Neural cell (in vitro differentiated cells): ENCODE data around the gene CREM.

ENCODE experiments used
- CTCF ChIP-seq: fragments of 450-650 bp; IDR thresholded peaks from 2 replicates; pipeline ENCODE4 v1.5.1; 2014; ENCODE audit warnings: antibody characterized with exemption, mild to moderate bottlenecking, moderate library complexity; ENCODE audit not compliant: poor library complexity, severe bottlenecking
- EP300 ChIP-seq: fragments of 450-650 bp; conservative IDR thresholded peaks from 2 replicates; pipeline ENCODE4 v1.6.1; 2014; ENCODE audit warnings: antibody characterized with exemption, mild to moderate bottlenecking, moderate library complexity; ENCODE audit not compliant: poor library complexity, severe bottlenecking
- EZH2 ChIP-seq: fragments of 200-600, 300-800 bp; shearing (Covaris generic), sonication (generic); IDR thresholded peaks from 2 replicates; pipeline ENCODE4 v1.6.1; 2014; ENCODE audit warnings: antibody characterized with exemption, low read length, borderline replicate concordance, mild to moderate bottlenecking; ENCODE audit not compliant: insufficient read depth, poor library complexity, severe bottlenecking
- POLR2AphosphoS5 ChIP-seq: IDR thresholded peaks from 2 replicates; pipeline ENCODE4 v1.6.1; 2012
- REST ChIP-seq: IDR thresholded peaks from 2 replicates; pipeline ENCODE4 v1.6.1; 2012; ENCODE audit warnings: borderline replicate concordance

GRCh38 chr10:35092851-35093250, 33.8 kb upstream of the CREM start:
- TF ChIP-seq POLR2AphosphoS5 (no peak), CTCF (no peak), EP300 (no peak), REST (no peak), EZH2 (no peak)
